ENCODE data around the gene RGR. TPM values are rescaled to one million over a fixed set of nuclear protein-coding genes. Genes with fewer than 3 reads are reported as not detected.
"Not testable (repeated sequence)": the region's sequence is repeated elsewhere in the genome, so short reads cannot be mapped to it uniquely, and the experiment has no call there.

Gene RGR
- total and polyA plus RNA-seq, 2 donors, result 0.27 to 0.74 TPM

DNA sequence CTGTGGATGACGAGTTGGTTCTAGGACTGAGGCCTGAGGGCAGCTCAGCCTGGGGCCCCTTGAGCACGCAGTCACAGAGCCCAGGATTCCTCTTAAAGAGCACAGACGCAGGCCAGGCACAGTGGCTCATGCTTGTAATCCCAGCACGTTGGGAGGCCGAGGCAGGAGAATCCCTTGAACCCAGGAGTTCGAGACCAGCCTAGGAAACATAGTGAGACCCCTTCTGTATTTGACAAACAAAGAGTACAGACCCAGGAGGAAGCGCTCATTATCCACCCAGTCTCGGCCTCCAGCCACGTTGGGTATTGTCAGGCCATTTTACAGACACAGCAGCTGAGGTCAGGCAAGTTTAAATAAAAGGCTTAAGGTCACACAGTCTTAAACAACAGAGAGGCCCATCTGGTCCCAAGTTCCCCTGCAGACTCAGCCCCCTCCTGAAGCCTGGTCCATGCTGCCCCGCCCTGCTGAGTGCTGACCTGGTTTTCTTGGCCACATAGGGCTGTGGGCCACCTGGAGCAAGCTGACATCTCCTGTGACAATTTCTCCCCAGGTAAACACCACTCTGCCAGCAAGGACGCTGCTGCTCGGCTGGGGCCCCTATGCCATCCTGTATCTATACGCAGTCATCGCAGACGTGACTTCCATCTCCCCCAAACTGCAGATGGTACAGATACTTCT, 12.6 kb downstream of the RGR start:
- no peak overlapping the region for H3K4me3 ChIP-seq (ENCODE audit: low read depth, low read length)
- 72% methylated on average over 15 of the region's 15 CpGs for WGBS
- no peaks in the 10 kb centered on the region for H3K4me1 ChIP-seq (ENCODE audit: insufficient read depth)
- H3K27ac ChIP-seq (ENCODE audit: low read depth), result no peak overlapping the region
- no peaks in the 10 kb centered on the region for H3K36me3 ChIP-seq (ENCODE audit: insufficient read depth)
- DNase-seq (ENCODE audit: extremely low spot score), result no peak

DNA sequence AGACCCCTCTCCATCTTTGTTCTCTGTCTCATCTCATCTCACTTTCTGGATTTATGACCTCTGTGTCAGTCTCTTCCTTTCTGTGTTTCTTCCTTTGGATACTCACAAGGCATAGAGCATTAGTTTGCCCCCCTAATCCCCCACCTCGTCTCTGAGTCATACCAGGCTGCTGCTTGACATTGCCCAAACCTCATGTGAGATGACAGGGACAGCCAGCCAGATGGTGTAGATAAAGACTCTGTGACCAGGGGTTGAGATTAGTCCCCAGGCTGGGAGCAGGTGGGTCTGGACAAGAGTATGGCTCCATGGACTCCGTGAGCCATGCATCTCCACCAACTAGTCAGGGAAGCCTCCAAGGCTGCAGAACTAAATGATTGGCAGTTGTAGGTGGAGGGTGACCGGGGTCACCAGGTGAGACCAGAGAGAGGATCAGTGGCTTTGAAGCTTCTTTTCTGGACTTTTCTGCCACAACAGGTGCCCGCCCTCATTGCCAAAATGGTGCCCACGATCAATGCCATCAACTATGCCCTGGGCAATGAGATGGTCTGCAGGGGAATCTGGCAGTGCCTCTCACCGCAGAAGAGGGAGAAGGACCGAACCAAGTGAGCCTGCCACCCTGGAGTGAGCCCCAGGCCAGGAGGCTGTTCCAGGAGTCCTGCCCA, 13.3 kb downstream of the RGR start:
- no peak overlapping the region for H3K27ac ChIP-seq (ENCODE audit: low read depth)
- H3K4me3 ChIP-seq (ENCODE audit: low read depth, low read length), result no peak overlapping the region
- H3K4me1 ChIP-seq (ENCODE audit: insufficient read depth), result no peaks in the 10 kb centered on the region
- H3K36me3 ChIP-seq (ENCODE audit: insufficient read depth), result no peaks in the 10 kb centered on the region
- whole genome bisulfite sequencing, result 85% methylated on average over 7 of the region's 7 CpGs
- no peak for DNase-seq (ENCODE audit: extremely low spot score)

DNA sequence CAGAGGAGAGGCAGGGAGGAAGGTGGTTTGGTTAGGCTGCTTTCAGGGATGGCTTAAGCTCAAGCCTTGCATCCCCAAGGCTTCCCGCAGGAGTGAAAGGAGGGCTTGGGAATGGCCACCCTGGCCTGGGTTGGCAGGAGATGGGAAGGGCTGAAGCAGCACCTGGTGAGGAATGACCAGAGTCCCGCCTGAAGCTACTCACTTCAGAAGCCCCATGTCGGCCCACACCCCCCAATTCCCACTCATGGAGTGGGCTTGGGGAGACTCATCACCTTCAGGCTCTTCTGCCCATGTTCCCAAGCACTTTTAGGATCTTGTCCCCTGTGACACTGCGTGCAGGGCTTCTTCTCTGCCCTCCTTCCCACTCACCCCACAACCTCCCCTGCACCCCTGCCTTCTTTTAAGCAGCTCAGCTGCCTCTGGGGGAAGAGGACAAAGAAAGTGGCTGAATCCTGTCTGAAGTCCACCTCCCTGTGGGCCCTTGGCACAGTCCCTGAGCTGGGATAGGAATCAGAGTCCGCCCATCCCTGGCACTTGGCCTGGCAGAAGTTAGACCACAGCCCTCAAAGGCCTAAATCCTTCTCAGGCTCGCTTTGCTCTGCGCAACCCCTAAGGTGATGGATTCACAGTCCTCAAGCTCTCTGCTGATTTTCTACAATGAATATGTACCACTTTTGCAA, 16.5 kb downstream of the RGR start:
- DNase-seq (ENCODE audit: extremely low spot score), result no peak
- 82% methylated on average over 7 of the region's 7 CpGs for WGBS
- no peaks in the 10 kb centered on the region for H3K36me3 ChIP-seq (ENCODE audit: insufficient read depth)
- H3K27ac ChIP-seq (ENCODE audit: low read depth), result no peak overlapping the region
- no peaks in the 10 kb centered on the region for H3K4me1 ChIP-seq (ENCODE audit: insufficient read depth)
- no peak overlapping the region for H3K4me3 ChIP-seq (ENCODE audit: low read depth, low read length)

DNA sequence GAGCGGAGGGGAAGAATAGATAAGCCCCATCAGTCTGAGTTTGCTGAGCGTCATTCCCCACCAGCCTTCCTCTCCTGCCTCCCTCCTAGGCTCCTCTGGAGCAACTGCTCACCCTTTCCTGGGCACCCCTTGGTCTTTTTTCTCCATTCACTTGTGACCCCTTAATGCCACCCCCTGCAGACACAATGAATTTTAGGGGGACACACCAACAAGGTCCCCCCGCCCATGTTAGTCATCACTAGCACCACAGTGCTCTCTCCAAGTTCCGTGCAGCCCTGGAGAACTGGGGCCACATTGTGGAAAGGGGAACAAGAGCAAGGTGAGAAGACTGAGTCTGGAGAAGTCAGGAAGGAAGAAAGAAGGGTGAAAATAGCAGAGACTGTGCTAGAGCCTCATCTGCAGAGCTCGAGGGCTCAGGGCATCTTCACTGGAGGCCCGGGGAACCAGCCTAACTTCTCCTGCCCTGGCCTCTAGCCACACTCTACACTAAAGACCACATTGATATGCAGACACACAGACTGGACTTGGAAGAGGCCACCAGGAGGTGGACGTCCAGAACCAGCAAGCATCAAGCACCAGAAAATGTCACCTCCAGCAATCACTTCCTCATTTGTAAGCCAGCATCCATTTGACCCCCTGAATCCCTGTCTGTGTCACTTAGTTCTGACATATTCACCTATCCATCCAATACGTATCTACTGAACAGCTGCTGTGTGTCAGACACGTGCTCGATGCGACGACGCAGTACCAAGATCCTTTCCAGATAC, 17.5 kb downstream of the RGR start:
- no peaks in the 10 kb centered on the region for H3K36me3 ChIP-seq (ENCODE audit: insufficient read depth)
- H3K27ac ChIP-seq (ENCODE audit: low read depth), result no peak overlapping the region
- no peak for DNase-seq (ENCODE audit: extremely low spot score)
- 68% methylated on average over 13 of the region's 13 CpGs for WGBS
- H3K4me1 ChIP-seq (ENCODE audit: insufficient read depth), result no peaks in the 10 kb centered on the region
- no peak overlapping the region for H3K4me3 ChIP-seq (ENCODE audit: low read depth, low read length)

DNA sequence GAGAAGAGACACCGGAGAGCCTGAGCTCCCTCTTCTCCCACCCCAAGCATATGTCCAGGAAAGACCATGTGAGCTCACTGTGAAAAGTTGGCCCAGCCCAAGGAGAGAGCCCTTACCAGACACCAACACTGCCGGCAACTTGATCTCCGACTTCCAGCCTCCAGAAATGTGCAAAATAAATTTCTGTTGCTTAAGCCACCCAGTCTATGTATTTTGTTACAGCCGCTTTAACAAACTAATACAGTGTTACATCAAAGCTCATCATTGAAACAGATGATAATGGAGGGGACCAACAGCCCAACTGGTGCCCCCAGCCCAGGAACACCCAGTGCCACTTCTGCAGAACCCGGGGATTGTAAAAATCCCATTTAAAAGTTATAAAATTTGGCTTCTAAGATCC, 18.9 kb downstream of the RGR start:
- no peak overlapping the region for H3K27ac ChIP-seq (ENCODE audit: low read depth)
- no peaks in the 10 kb centered on the region for H3K4me1 ChIP-seq (ENCODE audit: insufficient read depth)
- 80% methylated on average over 5 of the region's 5 CpGs for WGBS
- H3K4me3 ChIP-seq (ENCODE audit: low read depth, low read length), result no peak overlapping the region
- DNase-seq (ENCODE audit: extremely low spot score), result no peak
- H3K36me3 ChIP-seq (ENCODE audit: insufficient read depth), result no peaks in the 10 kb centered on the region

DNA sequence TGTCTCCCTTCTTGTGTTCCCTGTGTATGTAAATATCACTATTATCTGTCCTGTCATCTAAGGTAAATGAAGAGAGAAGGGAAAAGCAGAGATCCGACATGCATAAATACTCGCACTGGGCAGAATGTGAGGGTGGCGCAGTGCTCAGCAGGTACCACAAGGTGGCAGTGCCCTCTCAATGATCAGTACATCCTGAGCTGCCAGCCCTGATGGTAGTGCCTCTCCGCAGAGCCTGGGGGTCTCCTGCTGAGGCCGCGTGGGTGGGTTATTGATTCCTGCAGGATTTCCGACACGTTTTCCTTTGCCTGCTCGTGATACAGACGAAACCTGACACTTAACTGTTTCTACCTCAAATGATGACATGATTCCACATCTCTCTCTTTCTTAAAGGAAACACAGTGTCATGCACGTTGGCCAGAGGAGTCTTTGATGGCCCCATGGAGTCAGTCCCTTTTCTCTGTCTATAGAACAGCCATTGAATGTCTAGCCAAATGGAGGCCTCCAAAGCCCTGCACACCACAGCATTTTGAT, 19.8 kb downstream of the RGR start:
- Histone ChIP-seq H3K27ac (ENCODE audit: low read depth) (no peak overlapping the region), H3K4me3 (ENCODE audit: low read depth, low read length) (no peak overlapping the region), H3K36me3 (ENCODE audit: insufficient read depth) (no peaks in the 10 kb centered on the region), H3K4me1 (ENCODE audit: insufficient read depth) (no peaks in the 10 kb centered on the region)
- WGBS, result 2% methylated on average over 11 of the region's 11 CpGs
- DNase-seq (ENCODE audit: extremely low spot score), result no peak

DNA sequence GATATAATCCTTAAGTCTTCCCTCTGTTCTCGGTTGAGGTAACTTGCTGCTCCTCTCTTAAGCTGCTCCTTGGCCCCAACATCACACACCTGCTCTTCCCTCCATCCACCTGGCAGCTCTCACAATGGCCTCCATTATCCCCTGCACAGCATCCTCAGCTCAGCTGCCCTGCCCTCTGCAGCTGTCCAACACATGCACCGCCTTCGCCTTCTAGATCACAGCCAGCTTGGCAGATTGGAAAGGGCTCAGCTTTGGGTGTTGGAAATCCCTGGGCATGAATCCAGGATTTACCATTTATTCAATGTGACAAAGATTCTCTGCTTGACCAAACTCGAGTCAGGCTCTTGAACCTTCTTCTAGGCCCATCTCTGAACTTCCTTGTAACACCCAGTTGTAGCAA, 20.6 kb downstream of the RGR start:
- no peak overlapping the region for H3K4me3 ChIP-seq (ENCODE audit: low read depth, low read length)
- H3K4me1 ChIP-seq (ENCODE audit: insufficient read depth), result no peaks in the 10 kb centered on the region
- no peaks in the 10 kb centered on the region for H3K36me3 ChIP-seq (ENCODE audit: insufficient read depth)
- 74% methylated on average over 4 of the region's 4 CpGs for WGBS
- no peak overlapping the region for H3K27ac ChIP-seq (ENCODE audit: low read depth)
- no peak for DNase-seq (ENCODE audit: extremely low spot score)

DNA sequence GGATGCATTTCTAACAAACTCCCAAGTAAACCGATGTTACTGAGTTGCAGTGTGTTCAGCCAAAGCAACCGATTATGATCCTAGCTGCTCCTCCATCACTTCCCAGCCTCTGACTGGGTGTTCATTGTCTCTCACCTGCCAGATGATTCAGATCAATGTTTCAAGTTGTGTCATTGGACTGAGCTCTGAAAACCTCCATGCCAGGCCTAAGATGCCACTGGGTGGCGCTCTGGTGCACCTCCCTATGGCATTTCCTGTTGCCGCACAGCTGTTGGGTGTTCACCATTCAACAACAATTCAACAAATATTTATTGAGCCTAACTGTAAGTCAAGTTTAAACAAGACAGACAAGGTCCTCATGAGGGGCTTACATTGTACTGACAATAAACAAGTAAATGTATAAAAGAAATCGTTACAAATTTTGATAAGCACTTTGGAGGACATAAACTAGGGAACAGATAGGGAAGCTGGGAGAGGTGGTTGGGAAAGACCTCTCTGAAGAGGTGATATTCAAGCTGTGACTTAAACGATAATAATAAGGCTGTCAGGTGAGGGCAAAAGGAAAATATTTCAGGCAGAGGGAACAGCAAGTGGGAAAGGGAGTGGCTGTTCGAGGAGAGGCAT, 22.8 kb downstream of the RGR start:
- WGBS, result 30% methylated on average over 7 of the region's 7 CpGs
- no peak for DNase-seq (ENCODE audit: extremely low spot score)
- no peaks in the 10 kb centered on the region for H3K4me1 ChIP-seq (ENCODE audit: insufficient read depth)
- H3K36me3 ChIP-seq (ENCODE audit: insufficient read depth), result no peaks in the 10 kb centered on the region
- H3K27ac ChIP-seq (ENCODE audit: low read depth), result no peak overlapping the region
- H3K4me3 ChIP-seq (ENCODE audit: low read depth, low read length), result no peak overlapping the region

DNA sequence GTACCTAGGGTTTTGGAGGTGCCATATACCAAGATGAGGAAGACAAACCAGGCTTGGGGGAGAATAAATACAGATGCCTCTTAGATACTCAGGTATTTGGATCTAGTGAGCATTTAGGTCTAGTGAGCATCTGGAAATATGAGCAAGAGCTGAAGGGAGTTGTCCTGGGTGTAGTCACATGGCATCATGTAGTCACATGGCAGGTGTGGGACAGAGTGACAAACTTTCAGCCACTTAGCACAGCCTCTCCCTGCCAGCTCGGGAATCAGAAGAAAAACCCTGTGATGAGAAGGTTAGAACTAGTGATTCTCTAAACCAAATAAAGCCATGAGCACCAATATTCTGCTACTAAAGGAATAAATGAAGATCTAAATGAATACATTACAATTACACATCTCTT, 24.3 kb downstream of the RGR start:
- Histone ChIP-seq H3K36me3 (ENCODE audit: insufficient read depth) (no peaks in the 10 kb centered on the region), H3K4me3 (ENCODE audit: low read depth, low read length) (no peak overlapping the region), H3K4me1 (ENCODE audit: insufficient read depth) (no peaks in the 10 kb centered on the region), H3K27ac (ENCODE audit: low read depth) (no peak overlapping the region)
- DNase-seq (ENCODE audit: extremely low spot score), result no peak
- 58% methylated on average over 1 of the region's 1 CpG for WGBS

DNA sequence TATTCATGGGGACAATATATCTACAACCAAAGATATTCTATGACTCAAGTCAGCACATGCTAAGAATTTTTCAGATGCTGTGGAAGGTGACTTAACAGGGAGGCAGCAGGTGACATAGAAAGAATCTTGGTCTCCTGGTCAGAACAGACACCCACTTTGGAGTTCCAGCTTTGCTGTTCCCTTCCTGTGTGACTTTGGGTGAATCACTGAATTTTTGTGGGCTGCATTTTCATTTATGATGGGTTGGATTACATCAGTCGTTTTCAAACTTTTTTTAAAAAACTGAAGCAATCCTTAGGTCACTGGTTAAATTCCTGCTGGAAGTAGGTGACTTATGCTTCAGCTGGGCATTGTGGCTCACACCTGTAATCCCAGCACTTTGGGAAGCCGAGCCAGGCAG, 24.9 kb downstream of the RGR start:
- Histone ChIP-seq H3K4me1 (ENCODE audit: insufficient read depth) (no peaks in the 10 kb centered on the region), H3K27ac (ENCODE audit: low read depth) (no peak overlapping the region), H3K36me3 (ENCODE audit: insufficient read depth) (no peaks in the 10 kb centered on the region), H3K4me3 (ENCODE audit: low read depth, low read length) (no peak overlapping the region)
- DNase-seq (ENCODE audit: extremely low spot score), result no peak
- WGBS, result 55% methylated on average over 2 of the region's 2 CpGs

DNA sequence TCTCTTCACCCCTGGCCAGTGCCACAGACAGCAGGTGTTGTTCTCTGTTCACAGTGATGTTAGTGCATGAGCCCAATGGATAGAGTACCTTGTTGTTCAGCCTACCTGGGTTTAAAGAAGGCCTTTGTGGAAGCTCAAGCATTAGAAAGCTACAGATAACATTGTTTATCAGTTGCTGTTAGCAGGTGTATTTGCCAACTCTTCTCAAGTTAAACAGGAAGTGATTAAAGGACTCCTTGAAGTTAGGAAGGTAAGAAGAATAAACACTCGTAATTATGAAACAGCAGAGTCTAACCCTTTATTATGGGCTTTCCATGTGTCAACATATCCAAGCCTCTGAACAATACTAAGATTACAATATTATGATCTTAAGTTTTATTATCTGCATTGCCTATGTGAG, 25.9 kb downstream of the RGR start:
- no peak overlapping the region for H3K4me3 ChIP-seq (ENCODE audit: low read depth, low read length)
- no peaks in the 10 kb centered on the region for H3K4me1 ChIP-seq (ENCODE audit: insufficient read depth)
- 49% methylated on average over 1 of the region's 1 CpG for WGBS
- DNase-seq (ENCODE audit: extremely low spot score), result no peak
- no peaks in the 10 kb centered on the region for H3K36me3 ChIP-seq (ENCODE audit: insufficient read depth)
- H3K27ac ChIP-seq (ENCODE audit: low read depth), result no peak overlapping the region

DNA sequence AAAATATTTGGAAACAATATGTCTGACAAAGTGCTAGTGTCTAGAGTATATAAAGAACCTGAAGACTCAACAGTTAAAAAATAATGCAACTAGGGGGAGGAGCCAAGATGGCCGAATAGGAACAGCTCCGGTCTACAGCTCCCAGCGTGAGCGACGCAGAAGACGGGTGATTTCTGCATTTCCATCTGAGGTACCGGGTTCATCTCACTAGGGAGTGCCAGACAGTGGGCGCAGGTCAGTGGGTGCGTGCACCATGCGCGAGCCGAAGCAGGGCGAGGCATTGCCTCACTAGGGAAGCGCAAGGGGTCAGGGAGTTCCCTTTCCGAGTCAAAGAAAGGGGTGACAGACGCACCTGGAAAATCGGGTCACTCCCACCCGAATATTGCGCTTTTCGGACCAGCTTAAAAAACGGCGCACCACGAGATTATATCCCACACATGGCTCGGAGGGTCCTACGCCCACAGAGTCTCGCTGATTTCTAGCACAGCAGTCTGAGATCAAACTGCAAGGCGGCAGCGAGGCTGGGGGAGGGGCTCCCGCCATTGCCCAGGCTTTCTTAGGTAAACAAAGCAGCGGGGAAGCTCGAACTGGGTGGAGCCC, 35.1 kb downstream of the RGR start:
- not testable (repeated sequence) for H3K4me1 ChIP-seq (ENCODE audit: insufficient read depth); DNase-seq (ENCODE audit: extremely low spot score); H3K27ac ChIP-seq (ENCODE audit: low read depth); H3K4me3 ChIP-seq (ENCODE audit: low read depth, low read length); H3K36me3 ChIP-seq (ENCODE audit: insufficient read depth)
- 68% methylated on average over 30 of the region's 31 CpGs for WGBS

DNA sequence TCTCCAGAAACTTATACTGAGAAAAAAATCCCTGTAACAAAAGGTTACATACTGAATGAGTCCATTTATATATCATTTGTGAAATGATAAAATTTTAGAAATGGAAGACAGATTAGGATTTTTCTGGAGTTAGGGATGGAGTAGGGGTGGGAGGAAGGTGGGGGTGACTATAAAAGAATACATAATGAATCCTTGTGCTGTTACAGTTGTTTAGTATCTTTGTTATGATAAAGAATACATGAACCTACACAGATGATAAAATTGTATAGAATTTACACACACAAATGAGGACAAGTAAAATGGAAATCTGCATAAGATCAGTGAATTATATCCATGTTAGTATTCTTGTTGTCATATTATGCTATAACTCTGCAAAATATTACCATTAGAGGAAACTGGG, 41.8 kb downstream of the RGR start:
- no peak for DNase-seq (ENCODE audit: extremely low spot score)
- H3K4me1 ChIP-seq (ENCODE audit: insufficient read depth), result no peaks in the 10 kb centered on the region
- no peak overlapping the region for H3K27ac ChIP-seq (ENCODE audit: low read depth)
- H3K36me3 ChIP-seq (ENCODE audit: insufficient read depth), result no peaks in the 10 kb centered on the region
- no peak overlapping the region for H3K4me3 ChIP-seq (ENCODE audit: low read depth, low read length)
